Measurements from ENCODE around the gene BLMH.

DNA sequence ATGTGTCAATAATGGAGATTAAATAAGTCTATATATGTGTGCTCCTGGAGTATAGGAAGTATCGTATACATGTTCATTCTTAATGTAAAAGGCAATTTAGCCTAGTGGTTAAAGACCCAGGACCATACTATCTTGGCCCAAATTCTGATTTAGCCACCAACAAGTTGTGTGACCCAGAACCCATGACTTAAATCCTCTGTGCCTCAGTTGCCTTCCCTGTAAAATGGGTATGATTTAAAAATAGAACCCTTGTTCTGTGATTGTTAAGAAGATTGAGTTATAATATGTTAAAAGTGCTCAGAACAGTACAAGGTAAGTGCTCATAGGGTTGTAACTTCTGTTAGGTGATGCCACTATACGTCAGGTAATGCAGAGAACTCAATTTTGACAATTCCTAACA, 18.8 kb upstream of the BLMH start:
- TF ChIP-seq SUZ12 (IDR thresholded peaks at IDR 0.05), result no peak
- TF ChIP-seq FOXK2 (IDR thresholded peaks at IDR 0.05), result no peak
- no peak for TF ChIP-seq SP1 (IDR thresholded peaks at IDR 0.05)
- no peak for TF ChIP-seq BHLHE40 (IDR thresholded peaks at IDR 0.05; ENCODE audit: borderline replicate concordance)
- no peak for TF ChIP-seq LEF1 (IDR thresholded peaks at IDR 0.05; ENCODE audit: borderline replicate concordance)
- no peak for TF ChIP-seq HDGF (IDR thresholded peaks at IDR 0.05; ENCODE audit: borderline replicate concordance)
- no peak for TF ChIP-seq ELF4 (IDR thresholded peaks at IDR 0.05)
- TF ChIP-seq FOXM1 (IDR thresholded peaks at IDR 0.05; ENCODE audit: borderline replicate concordance), result no peak
- no peak for TF ChIP-seq FOXA1 (IDR thresholded peaks at IDR 0.05)
- no peak for TF ChIP-seq TARDBP (IDR thresholded peaks at IDR 0.05)
